Gastrocnemius medialis (tissue), 4 donors: ENCODE data around the gene PDLIM1. TPM values are rescaled to one million over a fixed set of nuclear protein-coding genes. Genes with fewer than 3 reads are reported as not detected.

ENCODE experiments used
- ATAC-seq, 2 donors: fragments of 150-250 bp; one replicate each; pipeline ENCODE4 v1.9.1; 2016
- DNase-seq, 2 donors: peaks; one replicate each; pipeline ENCODE4 v3.0.0-alpha.2; 2019
- H3K27ac ChIP-seq, 4 donors: fragments of 200-600 bp; sonication (generic); 1 replicate in 1 of 4; 2 replicates in 3 of 4; pipeline ENCODE4 v1.5.1; 2016 to 2018; ENCODE audit warnings: mild to moderate bottlenecking in 2 of 4, moderate library complexity in 1 of 4
- H3K27me3 ChIP-seq, 3 donors: fragments of 200-600 bp; sonication (generic) in 2 of 3; 1 replicate in 1 of 3; 2 replicates in 2 of 3; pipeline versions ENCODE4 v1.5.1 to v1.6.0; 2016 to 2019; ENCODE audit warnings: mild to moderate bottlenecking in 1 of 3, moderate library complexity in 1 of 3
- H3K36me3 ChIP-seq, 2 donors: fragments of 200-600 bp; sonication (generic) in 1 of 2; one replicate each; pipeline ENCODE4 v1.5.1; 2017 to 2018
- H3K4me1 ChIP-seq, 2 donors: fragments of 200-600 bp; sonication (generic) in 1 of 2; one replicate each; pipeline ENCODE4 v1.5.1; 2016 to 2017; ENCODE audit warnings: mild to moderate bottlenecking in 2 of 2
- H3K4me3 ChIP-seq, 4 donors: fragments of 200-600 bp; sonication (generic) in 3 of 4; 1 replicate in 1 of 4; 2 replicates in 3 of 4; pipeline ENCODE4 v1.5.1; 2016 to 2019; ENCODE audit warnings: mild to moderate bottlenecking in 2 of 4
- H3K9me3 ChIP-seq, 3 donors: fragments of 200-600 bp; sonication (generic) in 2 of 3; 1 replicate in 1 of 3; 2 replicates in 2 of 3; pipeline ENCODE4 v1.5.1; 2016 to 2019
- POLR2A ChIP-seq, 2 donors: fragments of 450-650 bp; IDR thresholded peaks; one replicate each; pipeline ENCODE4 v1.6.1; 2017; ENCODE audit warnings: antibody characterized with exemption in 2 of 2, mild to moderate bottlenecking in 2 of 2, moderate library complexity in 2 of 2
- in situ Hi-C, 4 donors: fragments of 200-750 bp; cut with MboI; loops; one replicate each; pipeline versions ENCODE4 v1.15.0 to v1.8.0; 2017; ENCODE audit warnings: low sequenced_read_pairs in 4 of 4
- intact Hi-C: fragments of 100-400 bp; cut with DNase I; formaldehyde crosslinking; loops from one replicate; pipeline ENCODE4 v1.15.1; 2023; ENCODE audit warnings: low total_unique reads
- total RNA-seq, 4 donors: library from RNA; depleted of rRNA; stranded (reverse); fragments of >200 nt; gene quantifications; one replicate each; pipeline versions ENCODE4 v1.1.0 to v1.2.3, GENCODE V29; 2016
- TF ChIP-seq, protein P1 (sequence below), 5 experiments: fragments of 450-650 bp in 3 of 5; fragments of 200-600 bp in 2 of 5; sonication (generic) in 2 of 5; IDR thresholded peaks in 4 of 5; conservative IDR thresholded peaks in 1 of 5; 1 replicate in 4 of 5; 2 replicates in 1 of 5; pipeline ENCODE4 v1.5.1; 2016 to 2019; ENCODE audit warnings: antibody characterized with exemption in 5 of 5, mild to moderate bottlenecking in 3 of 5, moderate library complexity in 3 of 5

PDLIM1 gene
- total RNA-seq, 4 donors from 2014 or later, result 157 to 572 (median 272) TPM

DNA sequence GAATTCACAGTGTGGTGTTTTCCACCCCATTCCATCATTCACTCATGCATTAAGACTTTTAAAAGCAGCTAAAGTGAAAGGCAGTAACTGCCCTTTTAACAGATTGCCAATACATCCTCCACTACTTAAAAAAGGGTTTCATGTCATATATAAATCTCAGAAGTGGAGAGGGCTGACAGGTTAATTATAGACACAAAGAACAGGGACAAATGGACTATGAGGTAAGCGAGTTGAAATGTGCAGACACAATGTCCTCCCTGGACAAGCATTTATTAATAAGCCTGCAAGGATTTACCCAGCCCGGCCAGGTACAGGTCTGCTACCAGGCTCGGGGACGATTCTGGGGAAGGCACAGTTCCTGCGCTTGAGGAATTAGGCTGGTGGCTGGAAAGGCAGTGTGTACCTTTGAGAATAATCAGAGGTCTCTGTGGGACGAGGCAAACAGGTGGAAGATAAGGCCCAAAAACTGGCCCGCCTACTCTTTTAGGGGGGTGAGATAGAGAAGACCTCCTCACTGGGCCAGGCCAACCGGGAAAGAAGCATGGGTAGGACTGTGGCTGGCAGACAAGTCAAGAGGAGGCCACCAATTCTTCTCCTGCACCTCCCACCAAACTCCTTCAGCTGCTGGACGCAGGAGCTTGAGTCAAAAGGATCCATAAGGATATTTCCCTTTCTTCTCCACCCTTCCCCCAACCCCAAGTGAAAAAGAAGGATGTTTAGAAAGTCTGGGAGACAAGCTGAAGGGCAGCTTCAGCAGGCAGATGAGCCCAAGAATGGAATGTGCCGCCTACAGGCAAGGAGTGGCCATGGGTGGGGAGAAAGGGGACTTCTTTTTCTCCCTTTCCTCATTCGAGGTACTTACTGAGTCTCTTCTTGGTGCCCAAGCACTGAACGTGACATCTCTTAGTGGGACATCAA is 1.5 kb downstream of the PDLIM1 start:
- in situ Hi-C loops, result no loop called here
- H3K9me3 ChIP-seq, result no peaks in the 10 kb centered on the region
- H3K36me3 ChIP-seq, result no peaks in the 10 kb centered on the region
- peak; percentile 59 to 78 for TF ChIP-seq POLR2A (IDR thresholded peaks at IDR 0.05)
- TF ChIP-seq, protein P1, sequence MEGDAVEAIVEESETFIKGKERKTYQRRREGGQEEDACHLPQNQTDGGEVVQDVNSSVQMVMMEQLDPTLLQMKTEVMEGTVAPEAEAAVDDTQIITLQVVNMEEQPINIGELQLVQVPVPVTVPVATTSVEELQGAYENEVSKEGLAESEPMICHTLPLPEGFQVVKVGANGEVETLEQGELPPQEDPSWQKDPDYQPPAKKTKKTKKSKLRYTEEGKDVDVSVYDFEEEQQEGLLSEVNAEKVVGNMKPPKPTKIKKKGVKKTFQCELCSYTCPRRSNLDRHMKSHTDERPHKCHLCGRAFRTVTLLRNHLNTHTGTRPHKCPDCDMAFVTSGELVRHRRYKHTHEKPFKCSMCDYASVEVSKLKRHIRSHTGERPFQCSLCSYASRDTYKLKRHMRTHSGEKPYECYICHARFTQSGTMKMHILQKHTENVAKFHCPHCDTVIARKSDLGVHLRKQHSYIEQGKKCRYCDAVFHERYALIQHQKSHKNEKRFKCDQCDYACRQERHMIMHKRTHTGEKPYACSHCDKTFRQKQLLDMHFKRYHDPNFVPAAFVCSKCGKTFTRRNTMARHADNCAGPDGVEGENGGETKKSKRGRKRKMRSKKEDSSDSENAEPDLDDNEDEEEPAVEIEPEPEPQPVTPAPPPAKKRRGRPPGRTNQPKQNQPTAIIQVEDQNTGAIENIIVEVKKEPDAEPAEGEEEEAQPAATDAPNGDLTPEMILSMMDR (IDR thresholded peaks at IDR 0.05 in 4 of 5, conservative IDR thresholded peaks at IDR 0.05 in 1 of 5), result peak in 4 of 5 experiments; percentile 15 to 34 (median 28)
- peak overlapping the region; percentile 66 to 89 (median 72) for H3K4me3 ChIP-seq
- DNase-seq (peak in 1 of 2 donors; percentile 59), ATAC-seq (peak; percentile 45 to 62)
- peak overlapping the region; percentile 80 to 97 (median 92) for H3K27ac ChIP-seq
- H3K27me3 ChIP-seq, result no peaks in the 10 kb centered on the region
- intact Hi-C loops, result loop anchor here (5.0 kb wide), 4 partner anchors 38 to 118 kb away; no protein-coding TSS in a partner anchor
- peaks cover 32 to 41% of the 10 kb centered on the region in 2 donors for H3K4me1 ChIP-seq

DNA sequence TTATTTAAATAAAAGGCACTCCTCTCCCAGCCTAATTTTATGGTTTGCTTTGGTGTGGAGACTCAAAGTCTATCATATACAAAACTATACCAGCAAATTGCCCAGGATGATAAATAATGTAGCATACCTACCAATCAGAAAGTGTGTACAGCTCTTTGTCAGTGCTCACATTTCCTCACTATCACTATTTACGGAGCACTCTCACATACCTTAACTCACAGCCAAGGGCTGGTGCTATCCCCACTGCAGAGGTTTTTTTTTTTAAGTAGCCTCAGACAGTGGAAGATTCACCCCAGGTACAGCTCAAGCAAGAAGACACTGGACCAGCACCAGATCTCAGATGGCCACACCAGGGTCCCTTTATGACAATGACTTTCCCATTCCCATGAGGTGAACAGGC is 2.5 kb downstream of the PDLIM1 start:
- no peaks in the 10 kb centered on the region for H3K9me3 ChIP-seq
- peak in 1 of 2 donors; percentile 25 for ATAC-seq
- H3K4me1 ChIP-seq, result peaks cover 36 to 50% of the 10 kb centered on the region in 2 donors
- TF ChIP-seq POLR2A (IDR thresholded peaks at IDR 0.05), result peak in 1 of 2 donors; percentile 6
- TF ChIP-seq, protein P1 (IDR thresholded peaks at IDR 0.05 in 4 of 5, conservative IDR thresholded peaks at IDR 0.05 in 1 of 5), result no peak
- H3K4me3 ChIP-seq, result peak overlapping the region; percentile 66 to 89 (median 72)
- no peaks in the 10 kb centered on the region for H3K36me3 ChIP-seq
- in situ Hi-C loops, result no loop called here
- H3K27me3 ChIP-seq, result no peaks in the 10 kb centered on the region
- DNase-seq, result no peak
- peak overlapping the region; percentile 80 to 97 (median 92) for H3K27ac ChIP-seq
- intact Hi-C loops, result loop anchor here (5.0 kb wide), 4 partner anchors 39 to 119 kb away; no protein-coding TSS in a partner anchor

DNA sequence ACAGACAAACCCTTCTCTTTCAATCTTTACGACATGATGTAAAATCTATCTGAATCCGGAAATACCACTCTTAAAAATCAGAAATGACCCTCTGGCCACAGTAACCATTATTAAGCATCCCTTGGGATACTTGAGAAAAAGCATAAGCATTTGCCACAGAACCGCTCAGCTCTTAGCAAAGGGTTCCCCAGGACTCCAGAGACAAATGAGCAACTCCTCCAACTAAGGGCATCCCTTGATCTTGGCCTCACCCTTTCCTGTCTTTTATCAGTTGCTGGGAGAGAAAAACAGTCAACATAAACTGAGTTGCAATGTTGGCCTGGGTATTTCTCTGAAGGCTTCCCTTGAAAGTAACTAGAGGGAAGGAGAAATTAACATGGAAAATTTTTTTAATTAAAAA is 3.5 kb downstream of the PDLIM1 start:
- DNase-seq, result no peak
- no peak for ATAC-seq
- TF ChIP-seq, protein P1 (IDR thresholded peaks at IDR 0.05 in 4 of 5, conservative IDR thresholded peaks at IDR 0.05 in 1 of 5), result no peak
- no peak for TF ChIP-seq POLR2A (IDR thresholded peaks at IDR 0.05)
- peaks cover 41 to 59% of the 10 kb centered on the region in 2 donors for H3K4me1 ChIP-seq
- intact Hi-C loops, result loop anchor here (5.0 kb wide), 4 partner anchors 40 to 120 kb away; no protein-coding TSS in a partner anchor
- no peaks in the 10 kb centered on the region for H3K36me3 ChIP-seq
- no peaks in the 10 kb centered on the region for H3K27me3 ChIP-seq
- in situ Hi-C loops, result no loop called here
- H3K9me3 ChIP-seq, result no peaks in the 10 kb centered on the region
- peak overlapping the region; percentile 80 to 97 (median 92) for H3K27ac ChIP-seq
- peak overlapping the region; percentile 31 to 89 (median 66) for H3K4me3 ChIP-seq

DNA sequence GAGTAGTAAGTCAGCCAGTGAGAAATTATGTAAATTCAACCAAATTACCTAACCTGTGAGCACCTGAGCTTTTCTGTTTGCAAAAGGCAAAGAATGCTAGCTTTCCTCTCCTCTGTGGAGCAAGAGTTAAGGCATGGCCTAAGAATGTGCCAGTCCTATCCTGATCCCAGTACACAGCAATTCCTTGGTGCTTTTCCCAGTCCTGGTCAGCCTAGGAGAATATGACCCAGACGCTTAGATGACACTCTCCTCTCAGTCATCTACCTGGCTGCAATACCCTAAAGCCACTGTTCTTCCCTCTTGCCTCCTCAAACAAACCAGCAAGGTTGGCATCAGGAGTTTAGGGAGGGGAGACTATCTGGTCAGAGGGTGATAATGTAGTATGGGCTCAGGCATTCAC is 4.1 kb downstream of the PDLIM1 start:
- Histone ChIP-seq H3K9me3 (no peaks in the 10 kb centered on the region), H3K27ac (peak overlapping the region; percentile 80 to 97 (median 92)), H3K27me3 (no peaks in the 10 kb centered on the region), H3K4me3 (peak overlapping the region; percentile 31 to 89 (median 66)), H3K36me3 (no peaks in the 10 kb centered on the region), H3K4me1 (peaks cover 46 to 65% of the 10 kb centered on the region in 2 donors)
- ATAC-seq (peak; percentile 52 to 70), DNase-seq (peak; percentile 51 to 70)
- intact Hi-C loops (loop anchor here (5.0 kb wide), 4 partner anchors 39 to 121 kb away; no protein-coding TSS in a partner anchor), in situ Hi-C loops (no loop called here)
- TF ChIP-seq, protein P1 (IDR thresholded peaks at IDR 0.05 in 4 of 5, conservative IDR thresholded peaks at IDR 0.05 in 1 of 5), result no peak
- TF ChIP-seq POLR2A (IDR thresholded peaks at IDR 0.05), result peak in 1 of 2 donors; percentile 59
